ENCODE data around the gene POPDC2. TPM values are rescaled to one million over a fixed set of nuclear protein-coding genes. Genes with fewer than 3 reads are reported as not detected.
A peak's percentile ranks its signal among the peaks of the same experiment; 100 is the strongest.

The POPDC2 gene
- total RNA-seq, 1 experiment from 2014 or later, result 0.37 TPM

DNA sequence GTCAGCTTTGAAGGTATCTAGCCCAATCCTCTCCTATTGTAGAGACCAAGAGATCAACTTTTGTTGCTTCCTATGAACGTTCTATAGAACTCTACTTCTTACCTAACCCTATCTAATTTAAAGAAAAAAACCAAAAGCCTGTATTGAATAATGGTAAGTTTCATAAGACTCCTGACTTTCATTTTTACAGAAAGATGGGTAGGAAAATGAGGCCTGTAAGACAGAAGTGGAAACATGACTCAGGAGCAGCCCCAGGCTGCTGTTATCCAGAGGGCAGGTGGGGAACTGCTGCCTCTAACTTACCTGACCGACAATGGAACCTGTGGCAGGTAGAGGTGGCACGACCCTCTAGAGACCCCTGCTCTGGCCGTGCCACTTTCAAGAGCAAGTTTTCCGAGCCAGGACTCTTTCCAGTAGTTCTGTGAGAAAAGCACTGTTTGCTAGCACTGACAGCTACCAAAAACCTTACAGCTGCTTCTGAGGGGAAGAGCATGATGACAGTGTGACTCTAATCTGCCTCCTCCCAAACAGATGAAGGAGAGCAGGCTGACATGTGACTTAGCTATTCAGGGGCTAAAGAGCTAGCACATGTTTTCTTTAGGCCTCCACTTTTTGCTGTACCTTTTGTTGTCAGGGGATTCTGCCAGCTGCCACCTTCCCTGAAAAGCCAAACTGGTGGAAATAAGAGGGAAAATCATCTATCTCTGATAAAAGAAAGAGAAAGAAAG, 17.5 kb downstream of the POPDC2 start:
- Mint-ChIP-seq H3K36me3 (ENCODE audit: insufficient read depth in 1 of 3, low read depth in 3 of 3) (no peaks in the 10 kb centered on the region; a peak in 2 of 7 replicates), H3K27me3 (ENCODE audit: low read depth) (no peaks in the 10 kb centered on the region), H3K9me3 (no peaks in the 10 kb centered on the region), H3K4me1 (peaks cover 15 to 24% of the 10 kb centered on the region in 2 experiments), H3K4me3 (no peak overlapping the region), H3K27ac (peak overlapping the region in 1 of 3 experiments; percentile 83; a peak in 1 of 7 replicates)
- H4K8ac ChIP-seq (replicated peaks; ENCODE audit: insufficient read length, low read depth, low read length), result no peak overlapping the region
- no peak for DNase-seq
- H3K23me2 ChIP-seq (ENCODE audit: insufficient read length, low read depth, low read length, poor library complexity, severe bottlenecking), result no peaks in the 10 kb centered on the region
- H3K9me3 ChIP-seq (ENCODE audit: control insufficient read depth, low read depth, low read length), result no peaks in the 10 kb centered on the region
- H3K9ac ChIP-seq (ENCODE audit: extremely low read depth, insufficient read length, low read length), result no peak overlapping the region
- H3K79me2 ChIP-seq (ENCODE audit: insufficient read depth, low read length), result no peaks in the 10 kb centered on the region
- TF ChIP-seq, protein P1, sequence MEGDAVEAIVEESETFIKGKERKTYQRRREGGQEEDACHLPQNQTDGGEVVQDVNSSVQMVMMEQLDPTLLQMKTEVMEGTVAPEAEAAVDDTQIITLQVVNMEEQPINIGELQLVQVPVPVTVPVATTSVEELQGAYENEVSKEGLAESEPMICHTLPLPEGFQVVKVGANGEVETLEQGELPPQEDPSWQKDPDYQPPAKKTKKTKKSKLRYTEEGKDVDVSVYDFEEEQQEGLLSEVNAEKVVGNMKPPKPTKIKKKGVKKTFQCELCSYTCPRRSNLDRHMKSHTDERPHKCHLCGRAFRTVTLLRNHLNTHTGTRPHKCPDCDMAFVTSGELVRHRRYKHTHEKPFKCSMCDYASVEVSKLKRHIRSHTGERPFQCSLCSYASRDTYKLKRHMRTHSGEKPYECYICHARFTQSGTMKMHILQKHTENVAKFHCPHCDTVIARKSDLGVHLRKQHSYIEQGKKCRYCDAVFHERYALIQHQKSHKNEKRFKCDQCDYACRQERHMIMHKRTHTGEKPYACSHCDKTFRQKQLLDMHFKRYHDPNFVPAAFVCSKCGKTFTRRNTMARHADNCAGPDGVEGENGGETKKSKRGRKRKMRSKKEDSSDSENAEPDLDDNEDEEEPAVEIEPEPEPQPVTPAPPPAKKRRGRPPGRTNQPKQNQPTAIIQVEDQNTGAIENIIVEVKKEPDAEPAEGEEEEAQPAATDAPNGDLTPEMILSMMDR (conservative IDR thresholded peaks at IDR 0.05), result no peak
- H3K14ac ChIP-seq (ENCODE audit: insufficient read depth, low read length), result no peak overlapping the region
- no peak overlapping the region for H3K4ac ChIP-seq (ENCODE audit: low read depth, low read length)
- no peak overlapping the region for H4K5ac ChIP-seq (ENCODE audit: insufficient read length, low read depth, low read length)
- H3K27ac ChIP-seq (ENCODE audit: insufficient read length, low read depth, low read length), result no peak overlapping the region
- H2AFZ ChIP-seq (ENCODE audit: low read length), result no peak overlapping the region
- no peak overlapping the region for H3K4me2 ChIP-seq (ENCODE audit: insufficient read depth, insufficient read length, low read length)
- H3K4me1 ChIP-seq (ENCODE audit: insufficient read depth, low read length), result no peaks in the 10 kb centered on the region; the same call in 1 of the 2 replicates
- H3K18ac ChIP-seq (ENCODE audit: insufficient read length, low read depth, low read length), result no peak overlapping the region
- H4K20me1 ChIP-seq (ENCODE audit: control insufficient read depth, insufficient read depth, insufficient read length), result no peaks in the 10 kb centered on the region
- no peaks in the 10 kb centered on the region for H3K27me3 ChIP-seq (ENCODE audit: insufficient read depth, low read length)
- no peaks in the 10 kb centered on the region for H3K79me1 ChIP-seq (ENCODE audit: insufficient read depth, low read depth, low read length, poor library complexity, severe bottlenecking)
- H2BK15ac ChIP-seq (ENCODE audit: low read depth, low read length), result no peak overlapping the region
- no peak overlapping the region for H2BK20ac ChIP-seq (ENCODE audit: low read depth, low read length, poor library complexity, severe bottlenecking)
- H4K91ac ChIP-seq (ENCODE audit: insufficient read length, low read depth, low read length), result no peak overlapping the region
- H2BK120ac ChIP-seq (ENCODE audit: low read depth, low read length, poor library complexity, severe bottlenecking), result no peak overlapping the region
- H3K56ac ChIP-seq (ENCODE audit: insufficient read length, low read depth, low read length), result no peak overlapping the region
- H2BK5ac ChIP-seq (ENCODE audit: insufficient read length, low read length), result no peak overlapping the region
- no peak overlapping the region for H3T11ph ChIP-seq (ENCODE audit: low read length)
- H3K23ac ChIP-seq (ENCODE audit: insufficient read length, low read depth, low read length), result no peak overlapping the region
- no peak overlapping the region for H2BK12ac ChIP-seq (ENCODE audit: insufficient read length, low read depth, low read length)
- WGBS (ENCODE audit: extremely low coverage, insufficient read length, low lambda C conversion rate), result no CpG with 5 or more reads among the region's 5 CpGs
- H2AK5ac ChIP-seq (ENCODE audit: insufficient read length, low read length), result no peak overlapping the region
